Measurements from ENCODE around the gene ADGRV1.

DNA sequence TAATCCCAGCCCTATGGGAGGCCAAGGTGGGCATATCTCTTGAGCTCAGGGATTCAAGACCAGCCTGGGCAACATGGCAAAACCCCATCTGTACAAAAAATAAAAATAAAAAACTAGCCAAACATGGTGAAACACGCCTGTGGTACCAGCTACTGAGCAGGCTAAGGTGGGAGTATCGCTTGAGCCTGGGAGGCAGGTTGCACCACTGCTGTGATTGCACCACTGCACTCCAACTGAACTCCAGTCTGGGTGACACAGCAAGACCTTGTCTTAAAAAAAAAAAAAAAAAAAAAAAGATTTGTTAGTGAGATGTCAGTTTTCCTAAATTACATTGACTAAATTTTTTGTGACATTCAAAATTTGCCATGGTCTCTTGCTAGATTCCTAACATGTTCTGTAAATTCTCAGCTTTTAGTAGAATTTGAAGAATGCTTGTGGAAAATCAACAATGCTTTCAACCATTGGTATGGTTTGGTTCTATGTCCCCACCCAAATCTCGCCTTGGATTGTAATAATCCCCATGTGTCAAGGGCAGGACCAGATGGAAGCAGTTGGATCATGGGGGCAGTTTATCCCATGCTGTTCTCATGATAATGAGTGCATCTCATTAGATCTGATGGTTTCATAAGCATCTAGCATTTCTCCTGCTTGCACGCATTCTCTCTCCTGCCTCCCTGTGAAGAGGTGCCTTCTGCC, 588.5 kb downstream of the ADGRV1 start:
- TF ChIP-seq POLR2A (IDR thresholded peaks at IDR 0.05): no peak
- TF ChIP-seq, protein P1, sequence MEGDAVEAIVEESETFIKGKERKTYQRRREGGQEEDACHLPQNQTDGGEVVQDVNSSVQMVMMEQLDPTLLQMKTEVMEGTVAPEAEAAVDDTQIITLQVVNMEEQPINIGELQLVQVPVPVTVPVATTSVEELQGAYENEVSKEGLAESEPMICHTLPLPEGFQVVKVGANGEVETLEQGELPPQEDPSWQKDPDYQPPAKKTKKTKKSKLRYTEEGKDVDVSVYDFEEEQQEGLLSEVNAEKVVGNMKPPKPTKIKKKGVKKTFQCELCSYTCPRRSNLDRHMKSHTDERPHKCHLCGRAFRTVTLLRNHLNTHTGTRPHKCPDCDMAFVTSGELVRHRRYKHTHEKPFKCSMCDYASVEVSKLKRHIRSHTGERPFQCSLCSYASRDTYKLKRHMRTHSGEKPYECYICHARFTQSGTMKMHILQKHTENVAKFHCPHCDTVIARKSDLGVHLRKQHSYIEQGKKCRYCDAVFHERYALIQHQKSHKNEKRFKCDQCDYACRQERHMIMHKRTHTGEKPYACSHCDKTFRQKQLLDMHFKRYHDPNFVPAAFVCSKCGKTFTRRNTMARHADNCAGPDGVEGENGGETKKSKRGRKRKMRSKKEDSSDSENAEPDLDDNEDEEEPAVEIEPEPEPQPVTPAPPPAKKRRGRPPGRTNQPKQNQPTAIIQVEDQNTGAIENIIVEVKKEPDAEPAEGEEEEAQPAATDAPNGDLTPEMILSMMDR (IDR thresholded peaks at IDR 0.05): no peak
